Prostate gland (tissue), 2 donors: ENCODE data around the gene CCDC181.

Experiments
- CTCF ChIP-seq, 4 experiments: fragments of 200-600 bp in 2 of 4; fragments of 450-650 bp in 2 of 4; sonication (generic) in 2 of 4; IDR thresholded peaks; 1 replicate in 3 of 4; 2 replicates in 1 of 4; pipeline ENCODE4 v1.5.1; 2016 to 2019; ENCODE audit warnings: antibody characterized with exemption in 4 of 4, mild to moderate bottlenecking in 2 of 4, moderate library complexity in 2 of 4
- POLR2AphosphoS5 ChIP-seq: sonication (generic); formaldehyde crosslinking; IDR thresholded peaks from one replicate; pipeline ENCODE4 v1.6.1; 2017; ENCODE audit warnings: antibody characterized with exemption

- TF ChIP-seq CTCF (IDR thresholded peaks at IDR 0.05), result no peak
- TF ChIP-seq POLR2AphosphoS5, result no peak
Observed at GRCh38 chr1:169461390-169462000, 34.2 kb upstream of the CCDC181 start.
